ENCODE results near the gene KCNH2. TPM values are rescaled to one million over a fixed set of nuclear protein-coding genes. Genes with fewer than 3 reads are reported as not detected.

KCNH2 gene
- total RNA-seq, 1 experiment from 2014 or later, result 16.2 TPM

DNA sequence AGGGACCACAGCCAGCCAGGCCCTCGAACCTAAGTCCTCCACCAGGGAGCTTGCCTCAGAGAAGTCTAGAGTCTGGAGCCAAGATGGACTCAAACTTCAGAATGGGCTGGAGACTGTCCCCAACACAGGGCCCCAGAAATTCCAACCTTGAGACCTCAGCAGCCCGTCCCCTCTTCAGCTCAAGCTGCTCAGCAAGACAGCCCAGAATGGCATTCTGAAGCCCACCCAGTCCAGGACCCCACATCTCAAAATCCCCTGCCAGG lies 15.9 kb downstream of the KCNH2 start:
- H3K27me3 Mint-ChIP-seq (ENCODE audit: low read depth), result no peaks in the 10 kb centered on the region
- CTCF ChIA-PET, result interaction anchor here (0.5 to 6.2 kb wide), 24 partner anchors 12 to 114 kb away, joined by 3 to 118 read pairs (median 11); partner anchors contain the start of genes AOC1 and SLC4A2

GRCh38 chr7:150961510-150962289 lies 16.4 kb downstream of the KCNH2 start:
- no peaks in the 10 kb centered on the region for H3K9me3 Mint-ChIP-seq
- ChIA-PET CTCF (interaction anchor here (0.5 to 6.2 kb wide), 11 partner anchors 13 to 68 kb away, joined by 3 to 118 read pairs (median 32); no protein-coding TSS in a partner anchor), POLR2A (no interaction called here)
- no peak overlapping the region for H3K4me3 Mint-ChIP-seq
- DNase-seq (ENCODE audit: low spot score) (no peak), ATAC-seq (no peak)
- no peak overlapping the region for H3K27ac Mint-ChIP-seq
- TF ChIP-seq GABPB1 (CRISPR knock-in tag; IDR thresholded peaks at IDR 0.05), result no peak
- TF ChIP-seq ZNF423 (CRISPR knock-in tag; IDR thresholded peaks at IDR 0.05), result 0 out of 2 replicates have a peak, but pooled peaks have one; percentile 19
- TF ChIP-seq, protein P1, sequence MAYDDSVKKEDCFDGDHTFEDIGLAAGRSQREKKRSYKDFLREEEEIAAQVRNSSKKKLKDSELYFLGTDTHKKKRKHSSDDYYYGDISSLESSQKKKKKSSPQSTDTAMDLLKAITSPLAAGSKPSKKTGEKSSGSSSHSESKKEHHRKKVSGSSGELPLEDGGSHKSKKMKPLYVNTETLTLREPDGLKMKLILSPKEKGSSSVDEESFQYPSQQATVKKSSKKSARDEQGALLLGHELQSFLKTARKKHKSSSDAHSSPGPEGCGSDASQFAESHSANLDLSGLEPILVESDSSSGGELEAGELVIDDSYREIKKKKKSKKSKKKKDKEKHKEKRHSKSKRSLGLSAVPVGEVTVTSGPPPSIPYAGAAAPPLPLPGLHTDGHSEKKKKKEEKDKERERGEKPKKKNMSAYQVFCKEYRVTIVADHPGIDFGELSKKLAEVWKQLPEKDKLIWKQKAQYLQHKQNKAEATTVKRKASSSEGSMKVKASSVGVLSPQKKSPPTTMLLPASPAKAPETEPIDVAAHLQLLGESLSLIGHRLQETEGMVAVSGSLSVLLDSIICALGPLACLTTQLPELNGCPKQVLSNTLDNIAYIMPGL (CRISPR knock-in tag; IDR thresholded peaks at IDR 0.05), result no peak
- no peak for TF ChIP-seq RORB (CRISPR knock-in tag; IDR thresholded peaks at IDR 0.05)
- TF ChIP-seq NFATC4 (CRISPR knock-in tag; IDR thresholded peaks at IDR 0.05), result no peak
- no peak for TF ChIP-seq NR2C2 (CRISPR knock-in tag; IDR thresholded peaks at IDR 0.05)
- TF ChIP-seq, protein P2, sequence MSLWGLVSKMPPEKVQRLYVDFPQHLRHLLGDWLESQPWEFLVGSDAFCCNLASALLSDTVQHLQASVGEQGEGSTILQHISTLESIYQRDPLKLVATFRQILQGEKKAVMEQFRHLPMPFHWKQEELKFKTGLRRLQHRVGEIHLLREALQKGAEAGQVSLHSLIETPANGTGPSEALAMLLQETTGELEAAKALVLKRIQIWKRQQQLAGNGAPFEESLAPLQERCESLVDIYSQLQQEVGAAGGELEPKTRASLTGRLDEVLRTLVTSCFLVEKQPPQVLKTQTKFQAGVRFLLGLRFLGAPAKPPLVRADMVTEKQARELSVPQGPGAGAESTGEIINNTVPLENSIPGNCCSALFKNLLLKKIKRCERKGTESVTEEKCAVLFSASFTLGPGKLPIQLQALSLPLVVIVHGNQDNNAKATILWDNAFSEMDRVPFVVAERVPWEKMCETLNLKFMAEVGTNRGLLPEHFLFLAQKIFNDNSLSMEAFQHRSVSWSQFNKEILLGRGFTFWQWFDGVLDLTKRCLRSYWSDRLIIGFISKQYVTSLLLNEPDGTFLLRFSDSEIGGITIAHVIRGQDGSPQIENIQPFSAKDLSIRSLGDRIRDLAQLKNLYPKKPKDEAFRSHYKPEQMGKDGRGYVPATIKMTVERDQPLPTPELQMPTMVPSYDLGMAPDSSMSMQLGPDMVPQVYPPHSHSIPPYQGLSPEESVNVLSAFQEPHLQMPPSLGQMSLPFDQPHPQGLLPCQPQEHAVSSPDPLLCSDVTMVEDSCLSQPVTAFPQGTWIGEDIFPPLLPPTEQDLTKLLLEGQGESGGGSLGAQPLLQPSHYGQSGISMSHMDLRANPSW (CRISPR knock-in tag; conservative IDR thresholded peaks at IDR 0.05; ENCODE audit: low read depth), result no peak
- TF ChIP-seq, protein P3, sequence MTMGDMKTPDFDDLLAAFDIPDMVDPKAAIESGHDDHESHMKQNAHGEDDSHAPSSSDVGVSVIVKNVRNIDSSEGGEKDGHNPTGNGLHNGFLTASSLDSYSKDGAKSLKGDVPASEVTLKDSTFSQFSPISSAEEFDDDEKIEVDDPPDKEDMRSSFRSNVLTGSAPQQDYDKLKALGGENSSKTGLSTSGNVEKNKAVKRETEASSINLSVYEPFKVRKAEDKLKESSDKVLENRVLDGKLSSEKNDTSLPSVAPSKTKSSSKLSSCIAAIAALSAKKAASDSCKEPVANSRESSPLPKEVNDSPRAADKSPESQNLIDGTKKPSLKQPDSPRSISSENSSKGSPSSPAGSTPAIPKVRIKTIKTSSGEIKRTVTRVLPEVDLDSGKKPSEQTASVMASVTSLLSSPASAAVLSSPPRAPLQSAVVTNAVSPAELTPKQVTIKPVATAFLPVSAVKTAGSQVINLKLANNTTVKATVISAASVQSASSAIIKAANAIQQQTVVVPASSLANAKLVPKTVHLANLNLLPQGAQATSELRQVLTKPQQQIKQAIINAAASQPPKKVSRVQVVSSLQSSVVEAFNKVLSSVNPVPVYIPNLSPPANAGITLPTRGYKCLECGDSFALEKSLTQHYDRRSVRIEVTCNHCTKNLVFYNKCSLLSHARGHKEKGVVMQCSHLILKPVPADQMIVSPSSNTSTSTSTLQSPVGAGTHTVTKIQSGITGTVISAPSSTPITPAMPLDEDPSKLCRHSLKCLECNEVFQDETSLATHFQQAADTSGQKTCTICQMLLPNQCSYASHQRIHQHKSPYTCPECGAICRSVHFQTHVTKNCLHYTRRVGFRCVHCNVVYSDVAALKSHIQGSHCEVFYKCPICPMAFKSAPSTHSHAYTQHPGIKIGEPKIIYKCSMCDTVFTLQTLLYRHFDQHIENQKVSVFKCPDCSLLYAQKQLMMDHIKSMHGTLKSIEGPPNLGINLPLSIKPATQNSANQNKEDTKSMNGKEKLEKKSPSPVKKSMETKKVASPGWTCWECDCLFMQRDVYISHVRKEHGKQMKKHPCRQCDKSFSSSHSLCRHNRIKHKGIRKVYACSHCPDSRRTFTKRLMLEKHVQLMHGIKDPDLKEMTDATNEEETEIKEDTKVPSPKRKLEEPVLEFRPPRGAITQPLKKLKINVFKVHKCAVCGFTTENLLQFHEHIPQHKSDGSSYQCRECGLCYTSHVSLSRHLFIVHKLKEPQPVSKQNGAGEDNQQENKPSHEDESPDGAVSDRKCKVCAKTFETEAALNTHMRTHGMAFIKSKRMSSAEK (CRISPR knock-in tag; IDR thresholded peaks at IDR 0.05; ENCODE audit: borderline replicate concordance), result no peak
- no peaks in the 10 kb centered on the region for H3K36me3 Mint-ChIP-seq
- no peaks in the 10 kb centered on the region for H3K27me3 Mint-ChIP-seq (ENCODE audit: low read depth)
- H3K4me1 Mint-ChIP-seq, result peaks cover 17% of the 10 kb centered on the region

More for the DNA sequence above, 15.9 kb downstream of the KCNH2 start:
- ATAC-seq (no peak), DNase-seq (ENCODE audit: low spot score) (no peak)
- no peak overlapping the region for H3K27ac Mint-ChIP-seq
- POLR2A ChIA-PET, result no interaction called here
- H3K9me3 Mint-ChIP-seq, result no peaks in the 10 kb centered on the region
- H3K4me1 Mint-ChIP-seq, result peaks cover 17% of the 10 kb centered on the region
- TF ChIP-seq NFE2L1 (CRISPR knock-in tag; IDR thresholded peaks at IDR 0.05) (no peak), ZNF396 (CRISPR knock-in tag; IDR thresholded peaks at IDR 0.05; ENCODE audit: borderline replicate concordance) (no peak), KAT7 (CRISPR knock-in tag; IDR thresholded peaks at IDR 0.05; ENCODE audit: borderline replicate concordance) (no peak), JAZF1 (CRISPR knock-in tag; IDR thresholded peaks at IDR 0.05) (no peak), JUN (CRISPR knock-in tag; IDR thresholded peaks at IDR 0.05) (no peak), SMAD4 (CRISPR knock-in tag; IDR thresholded peaks at IDR 0.05) (no peak), FOXP1 (CRISPR knock-in tag; IDR thresholded peaks at IDR 0.05; ENCODE audit: borderline replicate concordance) (no peak)
- TF ChIP-seq, protein P2 (CRISPR knock-in tag; conservative IDR thresholded peaks at IDR 0.05; ENCODE audit: low read depth), result no peak
- TF ChIP-seq, protein P4, sequence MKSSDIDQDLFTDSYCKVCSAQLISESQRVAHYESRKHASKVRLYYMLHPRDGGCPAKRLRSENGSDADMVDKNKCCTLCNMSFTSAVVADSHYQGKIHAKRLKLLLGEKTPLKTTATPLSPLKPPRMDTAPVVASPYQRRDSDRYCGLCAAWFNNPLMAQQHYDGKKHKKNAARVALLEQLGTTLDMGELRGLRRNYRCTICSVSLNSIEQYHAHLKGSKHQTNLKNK (CRISPR knock-in tag; IDR thresholded peaks at IDR 0.05), result no peak
- TF ChIP-seq, protein P5, sequence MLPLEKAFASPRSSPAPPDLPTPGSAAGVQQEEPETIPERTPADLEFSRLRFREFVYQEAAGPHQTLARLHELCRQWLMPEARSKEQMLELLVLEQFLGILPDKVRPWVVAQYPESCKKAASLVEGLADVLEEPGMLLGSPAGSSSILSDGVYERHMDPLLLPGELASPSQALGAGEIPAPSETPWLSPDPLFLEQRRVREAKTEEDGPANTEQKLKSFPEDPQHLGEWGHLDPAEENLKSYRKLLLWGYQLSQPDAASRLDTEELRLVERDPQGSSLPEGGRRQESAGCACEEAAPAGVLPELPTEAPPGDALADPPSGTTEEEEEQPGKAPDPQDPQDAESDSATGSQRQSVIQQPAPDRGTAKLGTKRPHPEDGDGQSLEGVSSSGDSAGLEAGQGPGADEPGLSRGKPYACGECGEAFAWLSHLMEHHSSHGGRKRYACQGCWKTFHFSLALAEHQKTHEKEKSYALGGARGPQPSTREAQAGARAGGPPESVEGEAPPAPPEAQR (CRISPR knock-in tag; IDR thresholded peaks at IDR 0.05), result no peak
- H3K36me3 Mint-ChIP-seq, result no peaks in the 10 kb centered on the region
- H3K4me3 Mint-ChIP-seq, result no peak overlapping the region

All from WTC11 (cell line).